Neural cell (in vitro differentiated cells): ENCODE measurements around the gene CXCL1.

Source experiments
- EZH2 ChIP-seq: fragments of 200-600, 300-800 bp; shearing (Covaris generic), sonication (generic); IDR thresholded peaks from 2 replicates; pipeline ENCODE4 v1.6.1; 2014; ENCODE audit warnings: antibody characterized with exemption, low read length, borderline replicate concordance, mild to moderate bottlenecking; ENCODE audit not compliant: insufficient read depth, poor library complexity, severe bottlenecking
- POLR2AphosphoS5 ChIP-seq: IDR thresholded peaks from 2 replicates; pipeline ENCODE4 v1.6.1; 2012
- REST ChIP-seq: IDR thresholded peaks from 2 replicates; pipeline ENCODE4 v1.6.1; 2012; ENCODE audit warnings: borderline replicate concordance

GRCh38 chr4:73822389-73822788 lies 46.8 kb upstream of the CXCL1 start:
- TF ChIP-seq EZH2 = no peak
- no peak for TF ChIP-seq POLR2AphosphoS5
- TF ChIP-seq REST = no peak
